HepG2 (cell line): ENCODE data around the gene GNL3. TPM values are rescaled to one million over a fixed set of nuclear protein-coding genes. Genes with fewer than 3 reads are reported as not detected.

Experiments used
- ARID4A ChIP-seq: sonication (generic); formaldehyde crosslinking; IDR thresholded peaks from 2 replicates; pipeline ENCODE4 v1.5.0; 2020; ENCODE audit warnings: mild to moderate bottlenecking, missing genetic modification reagents, borderline replicate concordance
- CREB1 ChIP-seq, 2 experiments: fragments of 450-650 bp in 1 of 2; IDR thresholded peaks; 2 replicates each; pipeline ENCODE4 v1.6.1; 2016 to 2017; ENCODE audit warnings: control low read depth in 1 of 2, mild to moderate bottlenecking in 1 of 2, missing compliant biosample characterization in 1 of 2, missing genetic modification characterization in 1 of 2
- CTCF ChIP-seq: sonication (generic); formaldehyde crosslinking; IDR thresholded peaks from 2 replicates; pipeline ENCODE4 v1.5.0; 2020; ENCODE audit warnings: mild to moderate bottlenecking, missing genetic modification reagents, moderate library complexity
- FOXP1 ChIP-seq, 2 experiments: fragments of 450-650 bp in 1 of 2; IDR thresholded peaks; 2 replicates each; pipeline ENCODE4 v1.6.1; 2017 to 2018; ENCODE audit warnings: antibody characterized with exemption in 1 of 2
- HNF4A ChIP-seq: sonication (generic); formaldehyde crosslinking; IDR thresholded peaks from 2 replicates; pipeline ENCODE4 v1.4.0; 2020; ENCODE audit warnings: missing genetic modification reagents
- HOXA5 ChIP-seq: sonication (generic); formaldehyde crosslinking; IDR thresholded peaks from 2 replicates; pipeline ENCODE4 v1.4.0; 2020; ENCODE audit warnings: missing genetic modification reagents
- LCORL ChIP-seq, 2 experiments: fragments of 450-650 bp in 1 of 2; sonication (generic) in 1 of 2; formaldehyde crosslinking in 1 of 2; IDR thresholded peaks; 2 replicates each; pipeline versions ENCODE4 v1.5.0 to v1.6.1; 2017 to 2020; ENCODE audit warnings: antibody characterized with exemption in 1 of 2, missing genetic modification reagents in 1 of 2
- MNT ChIP-seq: fragments of 450-650 bp; IDR thresholded peaks from 2 replicates; pipeline ENCODE4 v1.6.1; 2016
- NCOA5 ChIP-seq: sonication (generic); formaldehyde crosslinking; IDR thresholded peaks from 2 replicates; pipeline ENCODE4 v1.4.0; 2020; ENCODE audit warnings: missing genetic modification reagents
- RARA ChIP-seq: IDR thresholded peaks from 2 replicates; pipeline ENCODE4 v1.6.1; 2016; ENCODE audit warnings: missing genetic modification reagents, missing compliant biosample characterization
- SALL1 ChIP-seq: sonication (generic); formaldehyde crosslinking; IDR thresholded peaks from 2 replicates; pipeline ENCODE4 v1.8.0; 2022; ENCODE audit warnings: mild to moderate bottlenecking, missing genetic modification reagents
- SNRNP70 ChIP-seq: fragments of 200-400 bp; formaldehyde crosslinking; IDR thresholded peaks from 2 replicates; pipeline ENCODE4 v1.6.1; 2017; ENCODE audit warnings: mild to moderate bottlenecking, low read depth, low read length, moderate library complexity
- ZBTB7B ChIP-seq: sonication (generic); formaldehyde crosslinking; IDR thresholded peaks from 2 replicates; pipeline ENCODE4 v1.4.0; 2020; ENCODE audit warnings: missing genetic modification reagents
- ZEB1 ChIP-seq: IDR thresholded peaks from 2 replicates; pipeline ENCODE4 v1.6.1; 2012; ENCODE audit warnings: mild to moderate bottlenecking, low read depth, inconsistent platforms; ENCODE audit not compliant: insufficient replicate concordance
- ZFYVE20 ChIP-seq: sonication (generic); formaldehyde crosslinking; IDR thresholded peaks from 2 replicates; pipeline ENCODE4 v1.8.0; 2023; ENCODE audit warnings: low read depth, mild to moderate bottlenecking, moderate library complexity, missing genetic modification reagents, borderline replicate concordance
- ZNF264 ChIP-seq: sonication (generic); formaldehyde crosslinking; IDR thresholded peaks from 2 replicates; pipeline ENCODE4 v1.4.0; 2020; ENCODE audit warnings: missing genetic modification reagents
- ZNF281 ChIP-seq: sonication (generic); formaldehyde crosslinking; IDR thresholded peaks from 2 replicates; pipeline ENCODE4 v1.4.0; 2020; ENCODE audit warnings: missing genetic modification reagents, borderline replicate concordance
- ZNF451 ChIP-seq: sonication (generic); formaldehyde crosslinking; IDR thresholded peaks from 2 replicates; pipeline ENCODE4 v1.5.0; 2020; ENCODE audit warnings: mild to moderate bottlenecking, missing genetic modification reagents
- ZNF839 ChIP-seq: sonication (generic); formaldehyde crosslinking; IDR thresholded peaks from 2 replicates; pipeline ENCODE4 v1.4.0; 2020; ENCODE audit warnings: missing genetic modification reagents, mild to moderate bottlenecking, borderline replicate concordance
- polyA plus RNA-seq, 8 experiments: library from polyadenylated mRNA; depleted of rRNA in 3 of 8; stranded (reverse) in 7 of 8; unstranded in 1 of 8; fragments of >200 nt; fragmentation: Illumina TruSeq in 4 of 8; extraction: Trizol in 4 of 8; gene quantifications; 2 replicates each; pipeline versions ENCODE4 v1.2.1 to v1.2.3, GENCODE V29; 2011 to 2016; ENCODE audit warnings: low read depth in 4 of 8, missing spikeins in 1 of 8, mixed read lengths in 1 of 8; ENCODE audit not compliant: insufficient read depth in 1 of 8
- total RNA-seq, 5 experiments: library from RNA; depleted of rRNA; stranded (reverse); fragments of >200 nt; fragmentation: Illumina TruSeq; extraction: Trizol; gene quantifications; 2 replicates each; pipeline ENCODE4 v1.2.3, GENCODE V29; 2016; ENCODE audit warnings: low read depth in 1 of 5

Gene GNL3
- total and polyA plus RNA-seq, 2 of the 13 experiments (the other 11 are each of a cell fraction or from before 2014, with no cell fraction given) = 129 to 257 TPM

- peak; percentile 69 for TF ChIP-seq MNT
- TF ChIP-seq ZNF451 (CRISPR knock-in tag) = no peak
- TF ChIP-seq SNRNP70 = no peak
- TF ChIP-seq ARID4A (CRISPR knock-in tag) = peak; percentile 81; the same call in 1 of the 2 replicates
- no peak for TF ChIP-seq CREB1 (IDR thresholded peaks at IDR 0.05)
- TF ChIP-seq CREB1 (CRISPR knock-in tag; IDR thresholded peaks at IDR 0.05) = peak; percentile 55
- peak; percentile 92 for TF ChIP-seq HNF4A (CRISPR knock-in tag)
- 0 out of 2 replicates have a peak, but pooled peaks have one; percentile 34 for TF ChIP-seq HOXA5 (CRISPR knock-in tag)
- TF ChIP-seq ZNF281 (CRISPR knock-in tag) = peak; percentile 76; the same call in 1 of the 2 replicates
- peak; percentile 79 for TF ChIP-seq CTCF (CRISPR knock-in tag)
- TF ChIP-seq RARA (CRISPR knock-in tag) = peak; percentile 69
- TF ChIP-seq ZNF264 (CRISPR knock-in tag) = peak; percentile 47; the same call in 1 of the 2 replicates
- no peak for TF ChIP-seq ZNF839 (CRISPR knock-in tag)
- no peak for TF ChIP-seq LCORL (IDR thresholded peaks at IDR 0.05)
- peak; percentile 43; the same call in 1 of the 2 replicates for TF ChIP-seq LCORL (CRISPR knock-in tag; IDR thresholded peaks at IDR 0.05)
- no peak for TF ChIP-seq ZFYVE20 (CRISPR knock-in tag)
- no peak for TF ChIP-seq ZEB1
- TF ChIP-seq SALL1 (CRISPR knock-in tag) = peak; percentile 49; the same call in 1 of the 2 replicates
- TF ChIP-seq ZBTB7B (CRISPR knock-in tag) = peak; percentile 61; the same call in 1 of the 2 replicates
- no peak for TF ChIP-seq NCOA5 (CRISPR knock-in tag)
- TF ChIP-seq FOXP1 (IDR thresholded peaks at IDR 0.05) = no peak
- TF ChIP-seq FOXP1 (CRISPR knock-in tag; IDR thresholded peaks at IDR 0.05) = peak; percentile 31; the same call in 1 of the 2 replicates
These were observed 3.8 kb upstream of the GNL3 start (continued) for GRCh38 chr3:52682016-52682415.
